ENCODE results near the gene KCNK17.

The KCNK17 gene

DNA sequence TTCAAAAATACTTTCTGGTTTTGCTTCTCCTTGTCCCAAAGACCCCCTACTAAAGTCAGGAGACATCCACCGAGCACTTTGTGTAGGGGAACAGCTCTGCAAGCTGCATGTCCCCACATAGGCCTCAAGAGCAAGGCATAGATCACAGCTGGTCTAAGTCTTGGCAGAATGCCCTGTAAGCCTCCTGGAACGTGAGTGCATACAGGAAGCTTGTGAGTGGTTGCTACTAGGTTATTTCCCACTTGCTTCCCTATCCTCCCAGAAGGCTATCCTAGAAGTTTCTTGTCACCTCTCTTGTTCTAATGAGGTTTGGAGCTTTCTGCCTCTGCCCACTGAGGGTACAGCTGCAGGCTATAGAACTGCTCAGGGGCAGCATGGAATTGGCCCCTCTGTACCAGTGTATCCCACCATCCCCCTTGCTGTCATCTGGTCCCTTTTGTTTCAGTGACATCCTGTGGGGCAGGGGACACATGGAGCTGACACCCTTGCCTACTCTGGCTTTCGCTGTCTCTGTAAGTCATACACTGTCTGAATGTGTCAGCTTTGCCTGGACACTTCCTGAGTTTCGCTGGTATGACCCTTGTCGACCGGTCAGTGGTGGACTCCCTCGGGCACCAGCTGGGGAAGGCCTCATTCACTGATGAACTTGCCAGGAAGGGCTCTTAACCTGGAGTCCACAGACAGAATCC is 43.9 kb upstream of the KCNK17 start:
- Mint-ChIP-seq H3K27me3 (ENCODE audit: low read depth, poor library complexity) (peaks cover 18% of the 10 kb centered on the region), H3K9me3 (no peaks in the 10 kb centered on the region), H3K4me1 (peaks cover 15% of the 10 kb centered on the region), H3K36me3 (ENCODE audit: low read depth) (no peaks in the 10 kb centered on the region), H3K4me3 (no peak overlapping the region), H3K27ac (no peak overlapping the region)
- DNase-seq = no peak
- TF ChIP-seq, protein P1, sequence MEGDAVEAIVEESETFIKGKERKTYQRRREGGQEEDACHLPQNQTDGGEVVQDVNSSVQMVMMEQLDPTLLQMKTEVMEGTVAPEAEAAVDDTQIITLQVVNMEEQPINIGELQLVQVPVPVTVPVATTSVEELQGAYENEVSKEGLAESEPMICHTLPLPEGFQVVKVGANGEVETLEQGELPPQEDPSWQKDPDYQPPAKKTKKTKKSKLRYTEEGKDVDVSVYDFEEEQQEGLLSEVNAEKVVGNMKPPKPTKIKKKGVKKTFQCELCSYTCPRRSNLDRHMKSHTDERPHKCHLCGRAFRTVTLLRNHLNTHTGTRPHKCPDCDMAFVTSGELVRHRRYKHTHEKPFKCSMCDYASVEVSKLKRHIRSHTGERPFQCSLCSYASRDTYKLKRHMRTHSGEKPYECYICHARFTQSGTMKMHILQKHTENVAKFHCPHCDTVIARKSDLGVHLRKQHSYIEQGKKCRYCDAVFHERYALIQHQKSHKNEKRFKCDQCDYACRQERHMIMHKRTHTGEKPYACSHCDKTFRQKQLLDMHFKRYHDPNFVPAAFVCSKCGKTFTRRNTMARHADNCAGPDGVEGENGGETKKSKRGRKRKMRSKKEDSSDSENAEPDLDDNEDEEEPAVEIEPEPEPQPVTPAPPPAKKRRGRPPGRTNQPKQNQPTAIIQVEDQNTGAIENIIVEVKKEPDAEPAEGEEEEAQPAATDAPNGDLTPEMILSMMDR (IDR thresholded peaks at IDR 0.05) = no peak

GRCh38 chr6:39353698-39354315 is 39.6 kb upstream of the KCNK17 start:
- Mint-ChIP-seq H3K4me3 (no peak overlapping the region), H3K27ac (no peak overlapping the region), H3K27me3 (ENCODE audit: low read depth, poor library complexity) (peaks cover 8% of the 10 kb centered on the region), H3K9me3 (no peaks in the 10 kb centered on the region), H3K36me3 (ENCODE audit: low read depth) (no peaks in the 10 kb centered on the region), H3K4me1 (no peaks in the 10 kb centered on the region)
- DNase-seq = no peak
- TF ChIP-seq, protein P1 (IDR thresholded peaks at IDR 0.05) = no peak

- Mint-ChIP-seq H3K36me3 (ENCODE audit: low read depth) (no peaks in the 10 kb centered on the region), H3K27ac (no peak overlapping the region), H3K4me3 (no peak overlapping the region), H3K27me3 (ENCODE audit: low read depth, poor library complexity) (peaks cover 6% of the 10 kb centered on the region), H3K9me3 (no peaks in the 10 kb centered on the region), H3K4me1 (peaks cover 7% of the 10 kb centered on the region)
- DNase-seq = no peak
- TF ChIP-seq, protein P1 (IDR thresholded peaks at IDR 0.05) = no peak
Measured at GRCh38 chr6:39350723-39351505, 36.7 kb upstream of the KCNK17 start.

DNA sequence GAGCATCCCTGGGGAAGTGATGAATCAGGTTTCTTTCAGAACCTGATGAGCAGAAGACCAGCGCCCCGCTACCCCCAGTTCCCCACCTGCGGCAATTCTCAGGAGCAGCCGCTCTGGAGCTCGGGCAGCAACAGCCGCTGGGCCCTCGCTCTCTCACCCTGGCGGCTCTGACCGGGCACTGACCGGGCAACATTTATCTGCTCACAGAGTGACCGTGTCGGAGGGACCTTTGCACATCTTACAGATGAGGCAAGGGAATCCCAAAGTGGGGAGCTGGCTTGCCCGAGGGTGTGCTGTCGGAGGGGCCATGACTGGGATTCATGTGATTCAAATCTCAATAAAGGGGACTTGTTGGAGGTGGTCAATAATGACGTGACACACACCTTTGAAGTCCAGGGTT is 34.5 kb upstream of the KCNK17 start:
- peaks cover 21% of the 10 kb centered on the region for H3K4me1 Mint-ChIP-seq
- no peak overlapping the region for H3K27ac Mint-ChIP-seq
- TF ChIP-seq, protein P1 (IDR thresholded peaks at IDR 0.05) = no peak
- DNase-seq = no peak
- H3K36me3 Mint-ChIP-seq (ENCODE audit: low read depth) = no peaks in the 10 kb centered on the region
- H3K9me3 Mint-ChIP-seq = no peaks in the 10 kb centered on the region
- H3K4me3 Mint-ChIP-seq = no peak overlapping the region
- peaks cover 9% of the 10 kb centered on the region for H3K27me3 Mint-ChIP-seq (ENCODE audit: low read depth, poor library complexity)

DNA sequence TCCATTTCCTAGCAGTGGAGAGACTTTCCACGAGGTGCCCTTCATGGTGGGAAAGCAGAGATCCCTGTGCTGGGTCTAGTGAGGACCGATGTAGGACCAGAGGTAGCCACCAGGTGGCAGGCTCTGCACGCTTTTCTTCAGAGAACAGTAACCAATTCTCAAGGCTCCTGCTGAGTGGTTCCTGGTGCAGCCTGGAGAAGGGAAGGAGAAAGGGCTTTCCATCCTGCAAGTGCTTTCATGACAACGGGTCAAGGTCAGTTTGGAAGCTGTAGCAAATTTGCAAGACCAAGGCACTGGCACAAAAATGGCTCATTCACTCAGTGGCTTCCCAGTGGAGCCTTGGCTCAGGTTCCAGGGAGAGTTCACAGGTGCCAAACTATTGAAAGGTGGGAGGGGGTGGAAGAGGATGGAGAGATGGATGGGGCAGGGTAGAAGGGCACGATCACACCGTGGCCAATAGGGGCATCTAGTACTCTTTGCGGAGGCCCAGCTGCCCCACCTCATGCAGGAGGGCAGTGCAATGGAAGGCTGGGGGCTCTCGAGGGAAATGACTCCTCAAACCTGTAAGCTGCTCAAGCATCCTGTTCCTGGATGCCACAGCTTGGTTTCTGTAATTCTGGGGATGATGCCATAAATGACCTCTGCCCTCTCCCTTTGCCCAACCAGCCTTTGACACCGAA is 33.8 kb upstream of the KCNK17 start:
- Mint-ChIP-seq H3K36me3 (ENCODE audit: low read depth) (no peaks in the 10 kb centered on the region), H3K27ac (no peak overlapping the region), H3K4me3 (no peak overlapping the region), H3K4me1 (peaks cover 21% of the 10 kb centered on the region), H3K9me3 (no peaks in the 10 kb centered on the region), H3K27me3 (ENCODE audit: low read depth, poor library complexity) (peaks cover 9% of the 10 kb centered on the region)
- DNase-seq = peak; percentile 84
- TF ChIP-seq, protein P1 (IDR thresholded peaks at IDR 0.05) = peak; percentile 92
